ENCODE results near the gene MYH1.

The MYH1 gene

GRCh38 chr17:10526517-10526916 is 8.2 kb upstream of the MYH1 start:
- no peaks in the 10 kb centered on the region for H3K27me3 ChIP-seq (replicated peaks)
- no peak for TF ChIP-seq CTCF (IDR thresholded peaks at IDR 0.05; ENCODE audit: low read depth, low read length, missing control alignments)
- in situ Hi-C loops (cut with HindIII; ENCODE audit: low pct_ligation_motif_present, low sequenced_read_pairs): no loop called here
- no peak for DNase-seq
- no peaks in the 10 kb centered on the region for H3K36me3 ChIP-seq (replicated peaks)
- H3K4me3 ChIP-seq (ENCODE audit: low read depth, low read length): no peak overlapping the region
- no peak overlapping the region for H3K27ac ChIP-seq

GRCh38 chr17:10523064-10523463 is 4.7 kb upstream of the MYH1 start:
- Histone ChIP-seq H3K36me3 (replicated peaks) (no peaks in the 10 kb centered on the region), H3K27me3 (replicated peaks) (no peaks in the 10 kb centered on the region), H3K27ac (no peak overlapping the region), H3K4me3 (ENCODE audit: low read depth, low read length) (no peak overlapping the region)
- TF ChIP-seq CTCF (IDR thresholded peaks at IDR 0.05; ENCODE audit: low read depth, low read length, missing control alignments): no peak
- in situ Hi-C loops (cut with HindIII; ENCODE audit: low pct_ligation_motif_present, low sequenced_read_pairs): no loop called here
- no peak for DNase-seq

GRCh38 chr17:10521949-10522348 is 3.6 kb upstream of the MYH1 start:
- in situ Hi-C loops (cut with HindIII; ENCODE audit: low pct_ligation_motif_present, low sequenced_read_pairs): no loop called here
- TF ChIP-seq CTCF (IDR thresholded peaks at IDR 0.05; ENCODE audit: low read depth, low read length, missing control alignments): no peak
- Histone ChIP-seq H3K27ac (no peak overlapping the region), H3K36me3 (replicated peaks) (no peaks in the 10 kb centered on the region), H3K27me3 (replicated peaks) (no peaks in the 10 kb centered on the region), H3K4me3 (ENCODE audit: low read depth, low read length) (no peak overlapping the region)
- DNase-seq: no peak

- Histone ChIP-seq H3K4me3 (ENCODE audit: low read depth, low read length) (no peak overlapping the region), H3K27ac (no peak overlapping the region), H3K36me3 (replicated peaks) (no peaks in the 10 kb centered on the region), H3K27me3 (replicated peaks) (no peaks in the 10 kb centered on the region)
- no peak for DNase-seq
- TF ChIP-seq CTCF (IDR thresholded peaks at IDR 0.05; ENCODE audit: low read depth, low read length, missing control alignments): no peak
- in situ Hi-C loops (cut with HindIII; ENCODE audit: low pct_ligation_motif_present, low sequenced_read_pairs): no loop called here
Observed at GRCh38 chr17:10516638-10517037, 1.7 kb downstream of the MYH1 start.

GRCh38 chr17:10516065-10516464 is 2.3 kb downstream of the MYH1 start:
- H3K27me3 ChIP-seq (replicated peaks): no peaks in the 10 kb centered on the region
- no peak overlapping the region for H3K4me3 ChIP-seq (ENCODE audit: low read depth, low read length)
- no peak for TF ChIP-seq CTCF (IDR thresholded peaks at IDR 0.05; ENCODE audit: low read depth, low read length, missing control alignments)
- no peak overlapping the region for H3K27ac ChIP-seq
- in situ Hi-C loops (cut with HindIII; ENCODE audit: low pct_ligation_motif_present, low sequenced_read_pairs): no loop called here
- H3K36me3 ChIP-seq (replicated peaks): no peaks in the 10 kb centered on the region
- DNase-seq: no peak

GRCh38 chr17:10513299-10514067 is 4.9 kb downstream of the MYH1 start:
- no peaks in the 10 kb centered on the region for H3K36me3 ChIP-seq (replicated peaks)

More at GRCh38 chr17:10513299-10514067, 4.9 kb downstream of the MYH1 start:
- Histone ChIP-seq H3K27ac (no peak overlapping the region), H3K4me3 (ENCODE audit: low read depth, low read length) (no peak overlapping the region), H3K27me3 (replicated peaks) (no peaks in the 10 kb centered on the region)
- no peak for TF ChIP-seq CTCF (IDR thresholded peaks at IDR 0.05; ENCODE audit: low read depth, low read length, missing control alignments)
- in situ Hi-C loops (cut with HindIII; ENCODE audit: low pct_ligation_motif_present, low sequenced_read_pairs): no loop called here
- DNase-seq: no peak
